ENCODE measurements around the gene SNX10.

The SNX10 gene

DNA sequence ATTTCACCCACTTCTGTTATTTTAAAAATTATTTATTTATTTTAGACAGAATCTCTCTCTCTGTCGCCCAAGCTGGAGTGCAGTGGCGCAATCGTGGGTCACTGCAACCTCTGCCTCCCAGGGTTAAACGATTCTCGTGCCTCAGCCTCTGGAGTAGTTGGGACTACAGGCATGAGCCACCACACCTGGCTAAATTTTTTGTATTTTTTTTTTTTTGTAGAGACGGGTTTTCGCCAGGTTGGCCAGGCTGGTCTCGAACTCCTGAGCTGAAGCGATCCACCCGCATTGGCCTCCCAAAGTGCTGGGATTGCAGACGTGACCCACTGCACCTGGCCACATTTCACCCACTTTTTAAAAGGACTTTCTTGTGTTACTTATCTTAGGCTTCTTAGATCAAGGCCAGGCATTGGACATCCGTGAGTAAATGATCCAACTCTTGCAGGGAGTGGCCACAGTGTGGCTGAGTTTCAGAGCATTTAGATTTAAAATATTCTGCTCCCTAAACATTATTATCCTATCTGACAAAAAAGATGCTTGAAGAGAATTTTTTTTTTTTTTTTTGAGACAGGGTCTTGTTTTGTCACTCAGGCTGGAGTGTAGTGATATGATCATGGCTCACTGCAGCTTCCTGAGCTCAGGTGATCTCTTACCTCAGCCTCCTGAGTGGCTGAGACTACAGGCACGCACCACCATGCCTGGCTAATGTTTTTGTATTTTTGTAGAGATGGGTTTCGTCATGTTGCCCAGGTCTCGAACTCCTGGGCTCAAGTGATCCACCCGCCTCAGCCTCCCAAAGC, 14.4 kb downstream of the SNX10 start:
- Histone ChIP-seq H3K4me1 (ENCODE audit: insufficient read depth, low read length, severe bottlenecking) (peaks cover 15% of the 10 kb centered on the region), H3F3A (ENCODE audit: insufficient read depth, low read length) (no peaks in the 10 kb centered on the region), H3K9me3 (ENCODE audit: low read length) (no peaks in the 10 kb centered on the region), H3K36me3 (ENCODE audit: insufficient read depth, low read length) (peaks cover 73% of the 10 kb centered on the region), H3K4me3 (ENCODE audit: low read depth, low read length, poor library complexity, severe bottlenecking) (no peak overlapping the region), H2AFZ (ENCODE audit: low read length) (no peak overlapping the region), H3K9ac (ENCODE audit: low read length) (no peak overlapping the region), H3K4me2 (ENCODE audit: low read length) (no peak overlapping the region), H3K79me2 (ENCODE audit: insufficient read depth, low read length) (peaks cover 6% of the 10 kb centered on the region), H3K9me2 (ENCODE audit: low read depth, low read length) (no peaks in the 10 kb centered on the region), H3K27ac (ENCODE audit: low read depth, low read length, poor library complexity, severe bottlenecking) (no peak overlapping the region), H3K27me3 (ENCODE audit: insufficient read depth, low read length) (no peaks in the 10 kb centered on the region), H4K20me1 (ENCODE audit: insufficient read depth, low read length) (no peaks in the 10 kb centered on the region)
- no peak for TF ChIP-seq EZH2 (IDR thresholded peaks at IDR 0.05; ENCODE audit: borderline replicate concordance, low read length)
- TF ChIP-seq, protein P1, sequence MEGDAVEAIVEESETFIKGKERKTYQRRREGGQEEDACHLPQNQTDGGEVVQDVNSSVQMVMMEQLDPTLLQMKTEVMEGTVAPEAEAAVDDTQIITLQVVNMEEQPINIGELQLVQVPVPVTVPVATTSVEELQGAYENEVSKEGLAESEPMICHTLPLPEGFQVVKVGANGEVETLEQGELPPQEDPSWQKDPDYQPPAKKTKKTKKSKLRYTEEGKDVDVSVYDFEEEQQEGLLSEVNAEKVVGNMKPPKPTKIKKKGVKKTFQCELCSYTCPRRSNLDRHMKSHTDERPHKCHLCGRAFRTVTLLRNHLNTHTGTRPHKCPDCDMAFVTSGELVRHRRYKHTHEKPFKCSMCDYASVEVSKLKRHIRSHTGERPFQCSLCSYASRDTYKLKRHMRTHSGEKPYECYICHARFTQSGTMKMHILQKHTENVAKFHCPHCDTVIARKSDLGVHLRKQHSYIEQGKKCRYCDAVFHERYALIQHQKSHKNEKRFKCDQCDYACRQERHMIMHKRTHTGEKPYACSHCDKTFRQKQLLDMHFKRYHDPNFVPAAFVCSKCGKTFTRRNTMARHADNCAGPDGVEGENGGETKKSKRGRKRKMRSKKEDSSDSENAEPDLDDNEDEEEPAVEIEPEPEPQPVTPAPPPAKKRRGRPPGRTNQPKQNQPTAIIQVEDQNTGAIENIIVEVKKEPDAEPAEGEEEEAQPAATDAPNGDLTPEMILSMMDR (IDR thresholded peaks at IDR 0.05; ENCODE audit: low read length) = no peak

DNA sequence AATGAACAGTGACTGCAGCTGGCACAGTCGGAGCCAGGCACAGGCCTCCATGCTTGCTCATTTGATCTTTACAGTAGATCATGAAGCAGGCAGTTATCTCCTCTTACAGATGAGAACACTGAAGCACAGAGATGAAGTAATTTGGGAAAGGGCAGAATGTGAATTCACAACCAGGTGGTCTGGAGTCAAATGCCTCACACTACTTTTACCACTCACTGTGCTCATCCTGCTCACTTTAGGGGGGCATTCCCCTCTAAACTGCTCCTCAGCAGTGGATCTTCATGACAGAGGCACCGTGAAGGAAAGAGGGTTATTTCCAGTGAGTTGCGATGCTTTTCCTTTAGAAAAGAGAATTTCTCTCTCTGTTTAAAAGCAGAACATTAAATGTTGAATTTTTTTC, 15.1 kb downstream of the SNX10 start:
- no peak overlapping the region for H2AFZ ChIP-seq (ENCODE audit: low read length)
- peaks cover 2% of the 10 kb centered on the region for H3K79me2 ChIP-seq (ENCODE audit: insufficient read depth, low read length)
- no peak overlapping the region for H3K4me3 ChIP-seq (ENCODE audit: low read depth, low read length, poor library complexity, severe bottlenecking)
- H4K20me1 ChIP-seq (ENCODE audit: insufficient read depth, low read length) = no peaks in the 10 kb centered on the region
- H3K27me3 ChIP-seq (ENCODE audit: insufficient read depth, low read length) = no peaks in the 10 kb centered on the region
- no peak overlapping the region for H3K27ac ChIP-seq (ENCODE audit: low read depth, low read length, poor library complexity, severe bottlenecking)
- H3K4me2 ChIP-seq (ENCODE audit: low read length) = no peak overlapping the region
- peaks cover 15% of the 10 kb centered on the region for H3K4me1 ChIP-seq (ENCODE audit: insufficient read depth, low read length, severe bottlenecking)
- peaks cover 73% of the 10 kb centered on the region for H3K36me3 ChIP-seq (ENCODE audit: insufficient read depth, low read length)
- no peak overlapping the region for H3K9ac ChIP-seq (ENCODE audit: low read length)
- H3F3A ChIP-seq (ENCODE audit: insufficient read depth, low read length) = no peaks in the 10 kb centered on the region
- no peak for TF ChIP-seq EZH2 (IDR thresholded peaks at IDR 0.05; ENCODE audit: borderline replicate concordance, low read length)
- TF ChIP-seq, protein P1 (IDR thresholded peaks at IDR 0.05; ENCODE audit: low read length) = no peak
- H3K9me2 ChIP-seq (ENCODE audit: low read depth, low read length) = no peaks in the 10 kb centered on the region
- no peaks in the 10 kb centered on the region for H3K9me3 ChIP-seq (ENCODE audit: low read length)

DNA sequence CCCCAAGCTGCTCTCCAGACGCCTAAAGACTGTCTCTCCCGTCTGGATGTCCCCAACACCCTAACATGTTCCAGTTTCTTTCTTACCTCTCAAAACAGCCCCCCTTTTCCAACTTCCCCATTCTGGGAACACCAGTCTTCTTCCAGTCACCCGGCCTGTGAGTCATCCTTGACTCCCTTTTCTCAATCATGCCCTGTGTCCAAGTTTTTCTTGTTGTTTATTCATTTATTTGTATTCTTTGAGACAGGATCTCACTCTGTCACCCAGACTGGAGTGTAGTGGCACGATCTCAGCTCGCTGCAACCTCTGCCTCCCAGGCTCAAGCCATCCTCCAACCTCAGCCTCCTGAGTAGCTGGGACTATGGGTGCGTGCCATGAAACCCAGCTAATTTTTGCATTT, 15.6 kb downstream of the SNX10 start:
- Histone ChIP-seq H4K20me1 (ENCODE audit: insufficient read depth, low read length) (no peaks in the 10 kb centered on the region), H3K4me2 (ENCODE audit: low read length) (no peak overlapping the region), H3K79me2 (ENCODE audit: insufficient read depth, low read length) (no peaks in the 10 kb centered on the region; the same call in none of the 2 replicates), H2AFZ (ENCODE audit: low read length) (no peak overlapping the region), H3K9ac (ENCODE audit: low read length) (no peak overlapping the region), H3K27me3 (ENCODE audit: insufficient read depth, low read length) (no peaks in the 10 kb centered on the region), H3F3A (ENCODE audit: insufficient read depth, low read length) (no peaks in the 10 kb centered on the region), H3K9me3 (ENCODE audit: low read length) (no peaks in the 10 kb centered on the region), H3K4me3 (ENCODE audit: low read depth, low read length, poor library complexity, severe bottlenecking) (no peak overlapping the region), H3K27ac (ENCODE audit: low read depth, low read length, poor library complexity, severe bottlenecking) (no peak overlapping the region), H3K9me2 (ENCODE audit: low read depth, low read length) (no peaks in the 10 kb centered on the region), H3K4me1 (ENCODE audit: insufficient read depth, low read length, severe bottlenecking) (peaks cover 15% of the 10 kb centered on the region), H3K36me3 (ENCODE audit: insufficient read depth, low read length) (peaks cover 73% of the 10 kb centered on the region)
- TF ChIP-seq EZH2 (IDR thresholded peaks at IDR 0.05; ENCODE audit: borderline replicate concordance, low read length) = no peak
- TF ChIP-seq, protein P1 (IDR thresholded peaks at IDR 0.05; ENCODE audit: low read length) = no peak

Measured in OCI-LY1 (cell line).